ENCODE data around the gene SIAE. TPM values are rescaled to one million over a fixed set of nuclear protein-coding genes. Genes with fewer than 3 reads are reported as not detected.

The SIAE gene
- total and polyA plus RNA-seq, 10 of the 15 experiments (the other 5 are each of a cell fraction or from before 2014, with no cell fraction given) = 0.93 to 6.9 (median 4.2) TPM

GRCh38 chr11:124673333-124674167 lies at the start of gene SIAE, which contains the start of gene SPA17 (continued):
- TF ChIP-seq, protein P1, sequence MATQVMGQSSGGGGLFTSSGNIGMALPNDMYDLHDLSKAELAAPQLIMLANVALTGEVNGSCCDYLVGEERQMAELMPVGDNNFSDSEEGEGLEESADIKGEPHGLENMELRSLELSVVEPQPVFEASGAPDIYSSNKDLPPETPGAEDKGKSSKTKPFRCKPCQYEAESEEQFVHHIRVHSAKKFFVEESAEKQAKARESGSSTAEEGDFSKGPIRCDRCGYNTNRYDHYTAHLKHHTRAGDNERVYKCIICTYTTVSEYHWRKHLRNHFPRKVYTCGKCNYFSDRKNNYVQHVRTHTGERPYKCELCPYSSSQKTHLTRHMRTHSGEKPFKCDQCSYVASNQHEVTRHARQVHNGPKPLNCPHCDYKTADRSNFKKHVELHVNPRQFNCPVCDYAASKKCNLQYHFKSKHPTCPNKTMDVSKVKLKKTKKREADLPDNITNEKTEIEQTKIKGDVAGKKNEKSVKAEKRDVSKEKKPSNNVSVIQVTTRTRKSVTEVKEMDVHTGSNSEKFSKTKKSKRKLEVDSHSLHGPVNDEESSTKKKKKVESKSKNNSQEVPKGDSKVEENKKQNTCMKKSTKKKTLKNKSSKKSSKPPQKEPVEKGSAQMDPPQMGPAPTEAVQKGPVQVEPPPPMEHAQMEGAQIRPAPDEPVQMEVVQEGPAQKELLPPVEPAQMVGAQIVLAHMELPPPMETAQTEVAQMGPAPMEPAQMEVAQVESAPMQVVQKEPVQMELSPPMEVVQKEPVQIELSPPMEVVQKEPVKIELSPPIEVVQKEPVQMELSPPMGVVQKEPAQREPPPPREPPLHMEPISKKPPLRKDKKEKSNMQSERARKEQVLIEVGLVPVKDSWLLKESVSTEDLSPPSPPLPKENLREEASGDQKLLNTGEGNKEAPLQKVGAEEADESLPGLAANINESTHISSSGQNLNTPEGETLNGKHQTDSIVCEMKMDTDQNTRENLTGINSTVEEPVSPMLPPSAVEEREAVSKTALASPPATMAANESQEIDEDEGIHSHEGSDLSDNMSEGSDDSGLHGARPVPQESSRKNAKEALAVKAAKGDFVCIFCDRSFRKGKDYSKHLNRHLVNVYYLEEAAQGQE (IDR thresholded peaks at IDR 0.05; ENCODE audit: low read depth, low read length) = no peak
- no peak for TF ChIP-seq POLR2AphosphoS5 (IDR thresholded peaks at IDR 0.05; ENCODE audit: low read length)
- no peak for TF ChIP-seq MEF2A (IDR thresholded peaks at IDR 0.05; ENCODE audit: insufficient read depth, low read depth, low read length)
- TF ChIP-seq STAT1 (conservative IDR thresholded peaks at IDR 0.05) = no peak
- no peak for TF ChIP-seq RAD21 (IDR thresholded peaks at IDR 0.05; ENCODE audit: insufficient read depth, low read depth, low read length)
- TF ChIP-seq EED (IDR thresholded peaks at IDR 0.05; ENCODE audit: low read depth) = no peak
- TF ChIP-seq PML (IDR thresholded peaks at IDR 0.05; ENCODE audit: low read length) = no peak
- TF ChIP-seq TCF7 (IDR thresholded peaks at IDR 0.05; ENCODE audit: borderline replicate concordance) = no peak
- no peak for TF ChIP-seq JUNB (IDR thresholded peaks at IDR 0.05)
- TF ChIP-seq MXI1 (IDR thresholded peaks at IDR 0.05; ENCODE audit: low read depth, low read length) = peak; percentile 92
- no peak for TF ChIP-seq BCL11A (IDR thresholded peaks at IDR 0.05; ENCODE audit: low read depth, low read length)
- TF ChIP-seq SP1 (IDR thresholded peaks at IDR 0.05; ENCODE audit: low read depth, low read length) = peak; percentile 56
- TF ChIP-seq SIN3A (IDR thresholded peaks at IDR 0.05; ENCODE audit: low read depth, low read length) = peak; percentile 77; the same call in 1 of the 2 replicates
- TF ChIP-seq BMI1 (IDR thresholded peaks at IDR 0.05; ENCODE audit: borderline replicate concordance) = peak; percentile 51; the same call in 1 of the 2 replicates
- no peak for TF ChIP-seq KDM1A (IDR thresholded peaks at IDR 0.05; ENCODE audit: borderline replicate concordance)
- peak; percentile 99 for TF ChIP-seq ZNF384 (IDR thresholded peaks at IDR 0.05; ENCODE audit: borderline replicate concordance, low read depth, low read length)
- TF ChIP-seq CEBPZ (IDR thresholded peaks at IDR 0.05; ENCODE audit: low read depth, low read length) = no peak
- 0 out of 2 replicates have a peak, but pooled peaks have one; percentile 15 for TF ChIP-seq BRCA1 (IDR thresholded peaks at IDR 0.05; ENCODE audit: low read depth, low read length)
- no peak for TF ChIP-seq TAF1 (IDR thresholded peaks at IDR 0.05; ENCODE audit: borderline replicate concordance, low read depth, low read length)
- no peak for TF ChIP-seq FOS (IDR thresholded peaks at IDR 0.05; ENCODE audit: borderline replicate concordance, extremely low read depth, insufficient read length)
- TF ChIP-seq FOXK2 (IDR thresholded peaks at IDR 0.05) = peak; percentile 89
- TF ChIP-seq EP300 (IDR thresholded peaks at IDR 0.05; ENCODE audit: borderline replicate concordance in 1 of 2, control insufficient read depth in 1 of 2, low read depth in 2 of 2, low read length in 2 of 2) = peak in 1 of 2 experiments; percentile 67; a peak in 1 of 4 replicates
- TF ChIP-seq NRF1 (conservative IDR thresholded peaks at IDR 0.05; ENCODE audit: low read depth, low read length) = no peak
- no peak for TF ChIP-seq MYC (IDR thresholded peaks at IDR 0.05; ENCODE audit: insufficient read depth, insufficient read length, insufficient replicate concordance, low read length, severe bottlenecking)
- no peak for TF ChIP-seq NR2C2 (IDR thresholded peaks at IDR 0.05; ENCODE audit: borderline replicate concordance, control insufficient read depth, insufficient read length, low read depth)
